Stimulated activated CD8-positive, alpha-beta memory T cell treated with anti-CD3 and anti-CD28 coated beads, Interleukin-4, amount 100 ng/mL, for 4 hours (primary cell): ENCODE results near the gene ARHGEF1.

ENCODE experiments used
- DNase-seq, 2 donors: peaks; one replicate each; pipeline ENCODE4 v3.0.0-alpha.2; 2020; ENCODE audit warnings: low read depth in 2 of 2, low spot score in 1 of 2

The ARHGEF1 gene

DNA sequence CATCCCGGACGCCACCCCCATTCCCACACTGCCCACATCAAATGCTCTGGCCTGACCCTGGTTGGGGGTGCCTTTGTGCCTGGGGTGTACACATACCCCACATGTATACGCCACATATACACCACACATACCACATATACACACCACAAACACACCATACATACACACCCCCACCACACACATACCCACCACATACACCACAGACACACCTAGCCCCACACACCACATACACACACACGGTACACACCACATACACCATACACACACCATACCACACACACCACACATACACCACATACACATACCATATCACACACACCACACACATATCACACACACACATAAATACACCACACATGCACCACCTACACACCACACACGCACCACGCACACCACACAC, 35.1 kb downstream of the ARHGEF1 start:
- DNase-seq: no peak

- no peak for DNase-seq
These were observed 35.8 kb downstream of the ARHGEF1 start for GRCh38 chr19:41918653-41919244.

DNA sequence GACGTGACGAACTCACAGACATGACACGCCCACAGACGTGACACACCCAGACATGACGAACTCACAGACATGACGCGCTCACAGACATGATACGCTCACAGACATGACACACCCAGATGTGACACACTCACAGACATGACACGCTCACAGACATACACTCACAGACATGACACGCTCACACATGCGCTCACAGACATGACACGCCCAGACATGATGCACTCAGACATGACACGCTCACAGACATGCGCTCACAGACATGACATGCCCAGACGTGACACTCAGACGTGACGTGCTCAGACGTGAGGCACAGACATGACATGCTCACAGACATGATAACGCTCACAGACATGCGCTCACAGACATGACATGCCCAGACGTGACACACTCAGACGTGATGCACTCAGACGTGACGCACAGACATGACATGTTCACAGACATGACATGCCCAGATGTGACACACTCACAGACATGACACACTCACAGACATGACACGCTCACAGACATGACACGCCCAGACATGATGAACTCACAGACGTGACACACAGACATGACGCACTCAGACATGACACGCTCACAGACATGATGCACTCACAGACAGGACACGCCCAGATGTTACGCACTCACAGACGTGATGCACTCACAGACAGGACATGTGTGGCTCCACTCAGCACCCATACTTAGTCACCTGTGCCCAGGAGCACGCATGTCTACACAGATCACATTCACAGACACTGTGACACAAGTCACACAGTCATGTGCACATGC, 37.1 kb downstream of the ARHGEF1 start:
- DNase-seq: no peak

- no peak for DNase-seq
These were observed 38.0 kb downstream of the ARHGEF1 start for GRCh38 chr19:41920882-41921576.

DNA sequence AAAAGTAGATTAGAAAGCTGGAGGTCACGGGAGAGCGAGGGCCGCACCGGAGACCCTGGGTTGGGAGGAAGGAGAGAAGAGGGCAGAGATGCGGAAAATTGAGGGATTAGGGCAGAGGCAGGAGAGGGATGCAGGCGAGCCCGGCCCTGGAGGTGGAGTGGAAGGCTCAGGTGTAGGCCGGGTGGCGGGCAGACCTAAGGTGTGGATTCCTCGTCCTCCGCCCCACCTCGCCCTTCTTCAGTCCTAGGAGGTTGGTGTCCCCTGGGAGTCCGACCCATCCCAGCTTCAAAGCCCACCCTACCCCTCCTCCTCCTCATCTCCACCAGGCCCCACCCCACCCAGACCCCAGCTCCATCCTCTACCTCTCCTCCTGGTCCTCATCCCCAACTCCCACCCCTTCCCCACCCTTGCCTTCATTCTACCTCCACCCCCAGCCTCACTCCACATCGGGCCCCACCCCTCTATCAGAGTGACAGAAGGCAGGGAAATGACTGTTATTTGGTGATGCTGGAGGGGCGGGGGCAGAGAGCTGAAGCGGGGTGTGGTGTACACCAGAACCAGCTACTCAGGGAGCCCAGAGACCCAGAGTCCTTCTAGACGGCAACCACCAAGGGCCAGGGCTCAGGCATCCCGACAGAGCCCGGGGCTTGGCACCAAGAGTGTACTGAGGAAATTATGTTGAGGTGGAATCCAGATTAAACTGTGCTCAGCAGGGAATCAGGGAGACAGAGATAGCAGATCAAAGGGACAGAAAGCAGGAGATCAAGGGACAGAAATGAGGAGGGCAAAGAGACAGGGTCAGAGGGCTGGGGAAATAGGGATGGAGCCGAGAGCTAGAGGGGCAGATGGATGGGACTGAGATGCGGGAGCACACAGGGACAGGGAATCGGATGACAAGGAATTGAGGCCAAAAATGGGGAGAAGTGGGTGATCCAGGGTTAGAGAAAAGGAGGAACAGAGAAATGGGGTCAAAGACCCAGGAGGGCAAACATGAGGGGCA, 38.9 kb downstream of the ARHGEF1 start:
- DNase-seq: no peak

GRCh38 chr19:41922585-41922984, 39.6 kb downstream of the ARHGEF1 start:
- no peak for DNase-seq

- DNase-seq: no peak
These were observed 40.2 kb downstream of the ARHGEF1 start for GRCh38 chr19:41923045-41923788.

DNA sequence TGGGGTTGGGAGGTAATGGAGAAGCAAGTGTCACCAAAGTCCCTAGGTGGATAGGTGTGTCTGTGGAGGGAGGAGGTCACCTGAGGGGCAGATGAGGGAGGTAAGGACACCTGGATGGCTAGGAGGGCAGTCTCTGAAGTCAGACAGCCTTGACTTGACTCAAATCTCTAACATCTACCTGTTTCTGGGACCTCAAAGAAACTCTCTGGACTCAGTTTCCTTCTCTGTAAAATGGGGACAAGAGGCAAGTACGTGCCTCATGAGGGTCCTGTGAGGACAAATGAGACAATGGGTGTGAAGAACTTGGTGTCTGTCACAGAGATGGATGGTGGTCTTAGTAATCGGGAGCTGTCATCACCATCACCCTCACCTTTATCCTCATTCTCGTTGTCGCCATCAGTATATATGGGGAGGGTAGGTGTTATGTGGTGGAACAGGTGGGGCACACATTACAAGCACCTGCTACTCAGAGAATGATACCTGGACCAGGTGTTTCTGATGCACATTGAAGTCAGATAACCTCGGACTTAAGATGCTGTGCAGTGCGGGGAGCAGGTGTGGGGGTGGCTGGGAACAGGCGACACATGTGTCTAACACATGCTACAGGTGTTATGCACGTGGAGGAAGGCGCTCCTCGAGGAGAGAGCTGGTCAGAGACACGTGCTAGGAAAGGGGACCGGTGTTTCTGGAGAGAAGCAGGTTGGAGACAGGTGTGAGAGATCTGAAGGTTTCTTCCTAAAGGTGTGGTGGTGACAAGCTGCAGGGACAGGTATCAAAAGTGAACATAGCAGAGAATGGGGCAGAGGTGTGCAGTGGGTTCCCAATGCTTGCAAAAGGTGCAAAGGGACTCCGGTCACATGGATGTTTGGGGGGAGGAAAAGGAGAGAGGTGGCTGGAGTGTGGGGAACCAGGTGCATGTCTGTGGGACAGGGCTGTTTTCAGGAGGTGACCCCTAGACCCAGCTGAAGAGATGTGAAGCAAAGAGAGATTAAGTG, 41.5 kb downstream of the ARHGEF1 start:
- no peak for DNase-seq

DNA sequence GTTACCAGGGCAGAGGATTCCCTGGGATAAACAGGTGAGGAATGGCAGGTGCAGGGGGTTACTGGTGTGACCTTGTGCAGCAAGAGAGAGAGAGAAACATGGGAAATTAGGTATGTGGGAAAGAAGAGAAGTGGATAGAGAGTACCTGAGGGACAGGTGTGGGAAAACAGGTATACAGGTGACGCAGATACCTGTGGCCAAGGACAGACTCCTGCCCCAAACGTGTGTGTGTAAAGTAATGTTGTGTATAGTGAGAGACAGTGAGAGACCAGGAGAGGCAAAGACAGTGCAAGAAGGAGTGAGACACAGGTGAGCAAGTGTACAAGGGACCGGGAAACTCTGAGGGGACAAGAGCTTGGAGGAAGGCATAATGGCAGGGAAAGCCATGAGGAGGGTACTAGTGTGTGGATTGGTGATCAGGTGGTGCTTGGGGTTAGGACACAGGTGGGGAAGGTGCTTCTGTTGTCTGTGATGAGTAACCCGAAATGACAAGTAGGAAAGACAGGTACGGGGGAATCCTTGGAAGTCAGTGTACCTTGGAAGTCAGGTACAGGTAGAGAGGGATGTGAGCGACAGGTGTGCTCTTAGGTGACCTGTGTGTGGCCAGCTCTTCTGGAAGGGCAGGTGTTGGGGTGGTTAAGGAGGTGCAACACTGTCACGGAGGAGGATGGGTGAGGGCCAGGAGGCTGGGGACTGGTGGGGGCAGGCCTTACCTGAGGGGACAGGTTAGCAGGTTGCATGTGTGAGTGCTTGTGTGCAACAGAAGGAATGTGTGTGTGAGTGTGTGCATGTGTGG, 42.4 kb downstream of the ARHGEF1 start:
- DNase-seq: no peak

DNA sequence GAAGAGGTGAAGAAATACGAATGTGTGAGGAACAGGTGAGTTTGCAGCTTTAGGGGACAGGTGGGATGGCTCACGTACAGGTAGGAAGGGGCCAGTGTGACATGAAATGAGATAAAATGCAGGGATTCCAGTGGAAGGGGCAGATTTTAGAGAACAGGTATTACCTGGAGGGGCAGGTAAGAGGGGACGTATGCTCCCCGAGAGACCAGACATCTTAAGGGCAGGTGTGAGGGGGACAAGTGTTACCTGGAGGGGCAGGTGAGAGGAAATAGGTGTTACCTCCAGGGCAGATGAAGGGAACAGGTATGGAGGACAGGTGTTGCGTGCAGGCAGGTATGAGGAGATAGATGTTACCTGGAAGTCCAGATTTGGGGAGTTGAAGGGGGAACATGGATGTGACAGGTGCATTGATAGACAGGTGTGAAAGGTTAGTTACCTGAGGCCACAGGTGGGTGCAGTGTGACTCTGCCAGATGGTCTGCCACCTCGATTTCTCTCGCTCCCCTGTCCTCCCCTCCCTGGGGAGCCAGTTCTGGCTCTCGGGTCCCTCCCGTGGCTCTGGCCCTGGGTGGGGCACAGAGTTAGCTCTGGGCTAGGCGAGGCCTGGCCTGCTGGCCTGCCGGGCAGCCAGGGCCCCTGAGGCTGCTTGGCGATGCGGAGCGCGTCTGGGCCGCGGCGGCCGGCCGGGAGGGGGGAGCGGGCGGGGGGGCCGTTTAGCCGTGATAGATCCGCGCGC, 43.2 kb downstream of the ARHGEF1 start:
- no peak for DNase-seq

DNA sequence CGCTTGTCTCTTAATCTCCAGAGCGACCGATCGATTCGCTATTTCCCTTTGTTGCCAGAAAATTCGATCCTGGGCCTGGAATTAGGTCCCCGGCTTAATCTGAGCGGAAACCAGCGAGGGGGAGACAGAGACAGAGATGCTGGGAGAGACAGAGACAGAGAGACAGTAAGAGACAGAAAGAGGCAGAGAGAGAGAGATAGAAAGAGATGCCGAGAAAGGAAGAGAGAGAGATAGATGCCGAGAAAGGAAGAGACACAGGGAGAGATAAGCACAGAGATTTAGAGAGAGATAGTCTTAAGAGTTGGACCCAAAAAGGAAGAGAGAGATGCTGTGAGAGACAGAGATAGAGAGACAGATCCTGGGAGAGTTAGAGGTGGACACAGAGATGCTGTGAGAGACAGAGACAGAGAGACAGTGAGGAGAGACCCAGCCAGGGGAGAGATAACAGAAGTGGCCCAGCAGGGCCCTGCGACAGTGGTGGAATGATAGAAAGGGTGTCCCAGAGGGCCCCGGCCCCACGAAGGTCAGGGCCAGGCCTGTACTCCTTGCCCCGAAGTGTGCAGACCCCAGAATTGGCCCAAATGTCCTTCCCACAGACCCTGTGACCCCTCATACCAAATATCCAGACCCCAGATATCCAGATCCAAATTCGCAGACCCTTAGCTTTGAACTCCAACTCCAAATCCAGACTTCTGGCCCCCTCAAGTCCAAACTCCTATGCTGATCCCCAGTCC, 43.9 kb downstream of the ARHGEF1 start:
- no peak for DNase-seq

- DNase-seq: no peak
These were observed 44.7 kb downstream of the ARHGEF1 start for GRCh38 chr19:41927497-41928192.

DNA sequence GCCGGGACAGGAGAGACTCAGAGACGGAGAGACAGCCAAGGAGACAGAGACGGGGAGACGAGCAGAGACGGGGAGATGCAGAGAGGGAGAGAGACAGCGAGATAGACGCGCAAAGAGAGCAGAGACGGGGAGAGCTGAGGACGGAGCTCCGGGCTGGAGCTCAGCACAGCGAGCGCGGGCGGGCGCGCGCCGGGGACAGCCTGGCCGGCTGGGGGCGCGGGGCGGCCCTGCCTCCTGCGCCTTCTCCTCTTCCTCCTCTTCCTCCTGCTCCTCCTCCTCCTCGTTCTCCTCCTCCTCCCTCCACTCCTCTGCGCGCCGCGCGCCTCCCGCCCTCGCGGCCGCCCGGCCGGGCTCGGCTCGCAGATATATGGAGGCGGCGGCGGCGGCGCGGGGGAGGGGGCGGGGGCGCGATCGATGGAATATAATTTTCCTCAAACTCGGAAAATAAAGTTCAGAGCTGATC, 45.3 kb downstream of the ARHGEF1 start, which contains the start of gene ERFL:
ERFL (minus strand) TSS at position 229 of the 463 bp plus-strand sequence. CDS start 15,530 bp downstream, outside the sequence.
- no peak for DNase-seq

DNA sequence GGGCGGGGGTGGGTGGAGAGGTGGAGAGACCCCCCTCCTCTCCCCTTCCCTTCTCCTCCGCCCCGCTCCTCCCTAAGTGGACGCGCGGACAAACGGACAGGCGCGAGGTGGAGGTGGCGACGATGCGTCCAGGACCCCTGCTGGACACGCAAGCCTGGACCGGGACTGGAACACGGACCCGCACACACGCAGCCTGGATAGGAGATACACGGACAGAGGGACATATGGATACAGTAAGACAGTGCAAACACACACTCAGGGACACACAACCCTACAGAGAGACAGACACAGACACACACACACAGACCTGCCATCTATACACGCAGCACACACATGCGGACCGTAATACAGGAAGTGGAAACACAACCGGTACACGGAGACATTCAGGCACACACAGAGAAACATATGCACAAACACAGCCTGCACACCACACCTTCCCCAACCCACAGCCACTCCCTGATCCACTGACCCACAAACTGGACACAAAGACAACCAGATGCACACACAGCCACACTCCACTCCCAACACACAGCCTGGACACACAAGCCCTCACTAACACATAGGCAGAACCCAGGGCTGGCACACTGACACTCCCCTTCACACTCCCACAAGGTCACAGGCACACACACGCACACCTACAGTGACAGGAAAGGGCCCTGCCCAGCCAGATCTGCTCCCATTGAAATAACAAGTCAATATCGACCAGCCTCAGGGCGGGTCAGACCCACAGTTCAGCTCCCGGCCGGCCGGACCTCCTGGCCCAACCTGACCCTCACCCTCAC, 46.0 kb downstream of the ARHGEF1 start:
- DNase-seq: no peak

- DNase-seq: no peak
These were observed 46.6 kb downstream of the ARHGEF1 start for GRCh38 chr19:41929536-41930071.
